Measurements from ENCODE around the gene LPCAT4. TPM values are rescaled to one million over a fixed set of nuclear protein-coding genes. Genes with fewer than 3 reads are reported as not detected.
A peak's percentile ranks its signal among the peaks of the same experiment; 100 is the strongest.

LPCAT4 gene
- total and polyA plus RNA-seq, 9 donors, result 10.8 to 41.4 (median 35.5) TPM

DNA sequence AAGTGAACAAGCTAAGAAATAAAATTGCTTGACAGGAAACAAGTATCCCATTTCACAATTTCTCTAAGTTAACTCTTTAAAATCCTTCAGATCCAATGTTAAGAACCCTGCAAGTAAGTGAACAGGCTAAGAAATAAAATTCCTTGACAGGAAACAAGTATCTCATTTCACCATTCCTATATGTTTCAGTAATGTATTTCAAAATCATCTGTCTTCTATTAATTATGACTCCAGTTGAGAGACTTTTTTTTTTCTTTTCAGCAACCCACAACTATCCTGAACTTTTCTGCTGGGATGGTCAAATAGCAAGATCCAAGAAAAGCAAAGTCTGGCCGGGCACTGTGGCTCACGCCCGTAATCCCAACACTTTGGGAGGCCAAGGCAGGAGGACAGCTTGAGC, 27.1 kb downstream of the LPCAT4 start:
- Histone ChIP-seq H3K4me1 (ENCODE audit: control insufficient read depth, insufficient read depth, low read length) (peaks cover 16% of the 10 kb centered on the region), H3K4me3 (ENCODE audit: low read length) (no peak overlapping the region), H3K36me3 (ENCODE audit: control insufficient read depth, insufficient read depth, low read length) (peaks cover 15% of the 10 kb centered on the region), H3K27me3 (ENCODE audit: control insufficient read depth, insufficient read depth, low read length) (no peaks in the 10 kb centered on the region), H3K9me3 (replicated peaks; ENCODE audit: control insufficient read depth, low read depth, low read length) (no peaks in the 10 kb centered on the region), H3K27ac (ENCODE audit: low read length) (no peak overlapping the region)
- DNase-seq, result no peak
- 87% methylated on average over 3 of the region's 3 CpGs for WGBS (ENCODE audit: insufficient coverage)

DNA sequence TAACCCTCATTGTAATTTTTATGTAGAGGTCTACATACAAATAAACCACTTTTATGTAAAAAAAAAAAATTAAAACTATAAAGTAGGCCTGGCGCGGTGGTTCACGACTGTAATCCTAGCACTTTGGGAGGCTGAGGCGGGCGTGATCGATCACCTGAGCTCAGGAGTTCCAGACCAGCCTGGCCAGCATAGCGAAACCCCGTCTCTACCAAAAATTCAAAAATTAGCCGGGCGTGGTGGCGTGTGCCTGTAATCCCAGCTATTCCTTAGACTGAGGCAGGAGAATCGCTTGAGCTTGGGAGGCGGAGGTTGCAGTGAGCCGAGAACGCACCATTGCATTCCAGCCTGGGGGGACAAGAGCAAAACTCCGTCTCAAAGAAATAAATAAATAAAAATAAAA, 28.6 kb downstream of the LPCAT4 start:
- Histone ChIP-seq H3K27ac (ENCODE audit: low read length) (no peak overlapping the region), H3K36me3 (ENCODE audit: control insufficient read depth, insufficient read depth, low read length) (peaks cover 15% of the 10 kb centered on the region), H3K4me1 (ENCODE audit: control insufficient read depth, insufficient read depth, low read length) (peaks cover 16% of the 10 kb centered on the region)

DNA sequence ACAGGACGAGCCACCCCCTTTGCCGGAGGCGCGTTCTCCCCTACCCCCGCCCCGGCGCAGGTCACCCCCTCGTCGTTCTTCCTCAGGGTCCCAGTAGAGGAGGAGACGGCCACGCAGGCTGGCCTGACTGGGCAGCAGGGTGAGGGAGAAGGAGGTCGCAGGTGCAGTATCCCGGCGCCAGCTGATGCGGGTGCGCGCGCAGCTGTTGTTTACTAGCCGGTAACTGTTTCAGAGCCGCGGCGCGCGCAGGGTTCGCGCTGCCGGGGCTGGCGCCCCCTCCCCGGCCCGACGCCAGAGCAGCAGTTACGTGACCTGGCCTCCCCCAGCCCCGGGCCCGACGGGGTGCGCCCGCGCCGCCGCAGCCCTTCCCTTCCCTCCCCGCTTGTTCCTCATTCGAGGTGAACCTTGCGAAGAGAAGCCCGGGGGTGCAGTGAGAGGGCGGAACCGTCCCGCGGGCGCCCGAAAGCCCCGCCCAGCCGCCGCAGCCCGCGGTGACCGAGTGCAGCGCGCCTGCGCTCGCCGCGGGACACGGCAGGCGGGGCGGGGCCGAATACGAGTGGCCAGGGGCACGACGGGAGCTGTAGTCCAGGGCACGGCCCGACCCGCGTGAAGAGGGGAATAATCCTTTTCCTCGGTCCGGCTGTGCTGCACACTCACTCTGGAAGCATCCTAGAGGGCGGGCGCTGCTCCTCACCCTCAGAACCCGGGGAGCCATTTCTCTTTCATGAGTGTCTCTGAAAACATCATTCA, 29.3 kb downstream of the LPCAT4 start, which contains the start of gene SLC12A6:
SLC12A6 (minus strand) TSS at position 225 of the 750 bp plus-strand sequence. CDS start 1,101 bp downstream, outside the sequence.
- peaks cover 15% of the 10 kb centered on the region for H3K36me3 ChIP-seq (ENCODE audit: control insufficient read depth, insufficient read depth, low read length)
- DNase-seq, result peak; percentile 95
- under 1% methylated on average over 64 of the region's 78 CpGs for WGBS (ENCODE audit: insufficient coverage)
- H3K27ac ChIP-seq (ENCODE audit: low read length), result peak within 1 kb of the TSS; percentile 87
- H3K4me3 ChIP-seq (ENCODE audit: low read length), result peak within 1 kb of the TSS; percentile 91
- peaks cover 14% of the 10 kb centered on the region for H3K4me1 ChIP-seq (ENCODE audit: control insufficient read depth, insufficient read depth, low read length)
- H3K27me3 ChIP-seq (ENCODE audit: control insufficient read depth, insufficient read depth, low read length), result no peaks in the 10 kb centered on the region
- no peaks in the 10 kb centered on the region for H3K9me3 ChIP-seq (replicated peaks; ENCODE audit: control insufficient read depth, low read depth, low read length)

More for the DNA sequence above, 28.6 kb downstream of the LPCAT4 start:
- peak overlapping the region; percentile 91 for H3K4me3 ChIP-seq (ENCODE audit: low read length)
- no peaks in the 10 kb centered on the region for H3K9me3 ChIP-seq (replicated peaks; ENCODE audit: control insufficient read depth, low read depth, low read length)
- DNase-seq, result no peak
- 69% methylated on average over 11 of the region's 16 CpGs for WGBS (ENCODE audit: insufficient coverage)
- no peaks in the 10 kb centered on the region for H3K27me3 ChIP-seq (ENCODE audit: control insufficient read depth, insufficient read depth, low read length)

DNA sequence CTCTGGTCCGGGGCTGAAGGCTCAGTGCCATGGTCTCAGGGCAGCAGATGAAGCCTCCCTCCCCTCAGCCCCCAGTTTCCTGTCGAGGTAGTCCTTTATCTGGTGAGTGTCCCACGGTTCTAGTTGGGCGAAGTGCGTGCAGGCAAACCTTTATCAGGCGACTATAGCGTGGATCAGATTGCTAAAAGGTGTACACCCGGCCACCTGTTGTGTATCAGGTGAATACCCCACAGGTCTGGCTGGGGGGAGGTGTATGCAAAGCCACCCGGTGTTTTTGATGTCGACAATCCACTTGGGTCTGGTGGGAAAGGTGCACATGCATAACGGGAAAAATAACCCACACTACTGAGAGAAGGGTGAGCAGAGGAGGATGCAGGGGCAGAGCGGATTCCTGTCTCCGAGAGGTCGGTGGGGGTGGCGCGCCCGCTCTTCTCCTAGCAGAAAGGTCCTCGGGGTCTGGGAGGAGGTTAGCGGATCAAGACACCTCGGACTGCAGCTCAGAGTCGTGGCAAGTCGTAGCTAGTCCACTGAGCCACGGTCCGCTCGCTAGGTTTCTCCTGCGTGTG, 29.9 kb downstream of the LPCAT4 start:
- no peaks in the 10 kb centered on the region for H3K9me3 ChIP-seq (replicated peaks; ENCODE audit: control insufficient read depth, low read depth, low read length)
- H3K27ac ChIP-seq (ENCODE audit: low read length), result peak overlapping the region; percentile 87
- peaks cover 15% of the 10 kb centered on the region for H3K36me3 ChIP-seq (ENCODE audit: control insufficient read depth, insufficient read depth, low read length)
- 3% methylated on average over 20 of the region's 26 CpGs for WGBS (ENCODE audit: insufficient coverage)
- peaks cover 11% of the 10 kb centered on the region for H3K4me1 ChIP-seq (ENCODE audit: control insufficient read depth, insufficient read depth, low read length)
- H3K27me3 ChIP-seq (ENCODE audit: control insufficient read depth, insufficient read depth, low read length), result no peaks in the 10 kb centered on the region
- H3K4me3 ChIP-seq (ENCODE audit: low read length), result peak overlapping the region; percentile 91
- peak; percentile 14 for DNase-seq

DNA sequence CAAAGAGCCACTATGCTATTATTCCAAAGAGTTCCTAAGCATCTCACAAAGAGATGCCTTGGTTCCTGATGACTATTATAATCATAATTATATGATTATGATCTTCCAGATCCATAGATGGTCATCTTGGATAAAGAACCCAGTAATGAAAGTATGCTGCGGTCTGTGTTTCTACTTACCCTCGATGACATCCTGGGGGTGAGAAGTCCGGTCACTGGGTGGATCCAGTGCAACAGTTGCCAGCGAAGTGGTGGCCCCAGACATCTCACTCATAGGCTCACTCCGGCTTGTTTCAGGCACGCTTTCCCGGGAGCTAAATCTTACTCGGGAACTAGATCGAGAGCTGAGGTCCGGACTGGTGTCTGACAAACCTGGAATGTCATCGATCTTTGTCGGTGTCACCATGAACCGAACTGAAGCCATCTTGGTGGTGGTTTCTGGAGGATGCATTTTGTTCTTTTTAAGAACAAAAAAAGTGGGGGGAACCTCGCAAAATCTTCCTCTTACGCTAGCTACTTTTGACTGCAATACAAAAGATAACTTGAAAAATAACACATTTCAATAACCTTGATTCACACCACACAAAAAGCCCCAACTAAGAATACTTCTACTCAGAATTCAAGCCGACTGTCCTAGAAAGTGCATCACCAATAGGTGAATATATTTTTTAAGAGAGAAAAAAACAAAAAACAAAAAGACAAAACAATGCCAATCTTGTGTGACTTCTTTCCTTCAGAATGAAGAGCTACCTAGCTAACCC, 30.6 kb downstream of the LPCAT4 start:
- H3K36me3 ChIP-seq (ENCODE audit: control insufficient read depth, insufficient read depth, low read length), result peaks cover 10% of the 10 kb centered on the region
- no peaks in the 10 kb centered on the region for H3K9me3 ChIP-seq (replicated peaks; ENCODE audit: control insufficient read depth, low read depth, low read length)
- no peaks in the 10 kb centered on the region for H3K27me3 ChIP-seq (ENCODE audit: control insufficient read depth, insufficient read depth, low read length)
- DNase-seq, result no peak
- no peak overlapping the region for H3K27ac ChIP-seq (ENCODE audit: low read length)
- peak overlapping the region; percentile 91 for H3K4me3 ChIP-seq (ENCODE audit: low read length)
- 84% methylated on average over 9 of the region's 16 CpGs for WGBS (ENCODE audit: insufficient coverage)
- H3K4me1 ChIP-seq (ENCODE audit: control insufficient read depth, insufficient read depth, low read length), result peaks cover 6% of the 10 kb centered on the region

DNA sequence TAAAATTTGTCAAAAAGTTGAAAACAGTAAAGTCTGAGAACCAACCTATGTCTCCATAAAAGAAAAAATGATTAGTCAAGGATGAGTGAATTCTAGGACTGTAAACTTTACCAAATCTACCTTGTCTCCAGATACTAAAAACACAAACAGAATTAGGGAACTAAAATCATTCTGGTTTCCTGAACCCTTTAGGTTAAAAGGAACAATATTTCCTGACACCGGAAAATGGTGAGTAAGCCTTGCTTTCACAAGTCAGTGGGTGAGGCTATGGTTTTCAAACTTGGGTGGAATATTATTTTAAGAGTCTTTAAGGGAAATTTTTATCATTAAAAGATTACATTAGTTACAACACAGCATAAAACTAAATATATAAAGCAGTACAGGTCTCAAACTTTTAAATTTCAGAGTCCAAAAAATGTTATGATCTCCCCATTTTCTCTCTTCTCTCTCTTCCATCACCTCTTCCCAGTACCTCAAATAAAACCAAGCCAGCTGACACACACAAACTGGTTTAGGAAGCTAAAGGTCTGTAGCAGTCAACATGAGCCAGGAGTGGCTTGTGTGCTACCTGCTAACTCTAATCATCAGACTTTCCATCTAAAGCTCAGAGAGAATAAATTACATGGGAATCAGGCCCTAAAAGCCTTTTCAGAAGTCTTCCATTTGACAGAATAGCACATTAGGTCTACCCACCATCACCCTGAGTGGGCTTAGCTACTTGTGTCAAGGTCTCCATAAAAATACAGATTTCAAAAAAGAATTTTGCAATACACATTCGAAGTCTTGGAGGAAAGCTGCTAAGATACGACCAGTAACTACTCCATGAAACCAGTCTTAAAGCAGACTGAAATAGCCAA, 31.6 kb downstream of the LPCAT4 start:
- H3K27ac ChIP-seq (ENCODE audit: low read length), result peak overlapping the region; percentile 20
- H3K36me3 ChIP-seq (ENCODE audit: control insufficient read depth, insufficient read depth, low read length), result peaks cover 6% of the 10 kb centered on the region
- DNase-seq, result peak; percentile 30
- H3K4me3 ChIP-seq (ENCODE audit: low read length), result no peak overlapping the region
- H3K27me3 ChIP-seq (ENCODE audit: control insufficient read depth, insufficient read depth, low read length), result no peaks in the 10 kb centered on the region
- H3K9me3 ChIP-seq (replicated peaks; ENCODE audit: control insufficient read depth, low read depth, low read length), result no peaks in the 10 kb centered on the region
- peaks cover 6% of the 10 kb centered on the region for H3K4me1 ChIP-seq (ENCODE audit: control insufficient read depth, insufficient read depth, low read length)
- no CpG with 5 or more reads among the region's 3 CpGs for WGBS (ENCODE audit: insufficient coverage)

DNA sequence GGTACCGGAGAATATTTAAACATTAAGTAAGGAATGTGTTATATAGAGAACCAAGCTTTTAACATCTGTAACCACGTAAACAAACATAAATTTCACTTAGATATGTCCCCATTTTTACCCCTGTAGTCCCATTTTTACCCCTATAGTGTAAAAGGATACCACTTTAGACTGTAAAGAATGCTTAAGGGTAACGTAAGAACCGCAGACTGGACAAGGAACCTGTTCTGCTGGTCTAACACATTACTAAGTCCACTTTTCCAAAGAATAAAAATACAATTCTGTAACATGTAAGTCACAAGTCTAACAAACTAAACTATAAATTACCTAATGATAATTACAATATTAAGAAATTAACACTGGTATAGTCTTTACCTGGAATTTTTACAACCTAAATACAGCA, 32.3 kb downstream of the LPCAT4 start:
- Histone ChIP-seq H3K27ac (ENCODE audit: low read length) (no peak overlapping the region), H3K4me1 (ENCODE audit: control insufficient read depth, insufficient read depth, low read length) (peaks cover 6% of the 10 kb centered on the region)
- no CpG with 5 or more reads among the region's 4 CpGs for WGBS (ENCODE audit: insufficient coverage)

DNA sequence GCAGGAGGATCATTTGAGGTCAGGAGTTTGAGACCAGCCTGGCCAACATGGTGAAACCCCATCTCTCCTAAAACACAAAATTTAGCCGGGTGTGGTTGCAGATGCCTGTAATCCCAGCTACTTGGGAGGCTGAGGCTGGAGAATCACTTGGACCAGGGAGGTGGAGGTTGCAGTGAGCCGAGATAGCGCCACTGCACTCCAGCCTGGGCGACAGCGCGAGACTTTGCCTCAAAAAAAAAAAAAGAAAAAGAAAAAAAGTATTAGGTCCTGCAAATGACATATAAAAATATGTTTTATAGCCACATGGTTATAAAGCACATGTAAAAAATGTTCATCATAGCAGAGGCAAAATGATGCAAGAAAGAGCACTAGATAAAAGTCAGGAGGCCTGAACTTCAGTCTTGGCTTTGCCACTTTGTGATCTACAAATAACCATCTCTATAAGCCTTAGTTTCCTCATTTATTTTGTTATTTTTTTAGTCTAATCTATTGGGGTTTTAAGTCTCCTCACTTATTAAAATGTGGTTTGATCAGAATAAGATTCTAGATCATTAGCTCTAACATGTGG, 34.4 kb downstream of the LPCAT4 start:
- Histone ChIP-seq H3K27ac (ENCODE audit: low read length) (no peak overlapping the region), H3K9me3 (replicated peaks; ENCODE audit: control insufficient read depth, low read depth, low read length) (no peaks in the 10 kb centered on the region), H3K36me3 (ENCODE audit: control insufficient read depth, insufficient read depth, low read length) (no peaks in the 10 kb centered on the region), H3K4me3 (ENCODE audit: low read length) (no peak overlapping the region), H3K27me3 (ENCODE audit: control insufficient read depth, insufficient read depth, low read length) (no peaks in the 10 kb centered on the region), H3K4me1 (ENCODE audit: control insufficient read depth, insufficient read depth, low read length) (peaks cover 6% of the 10 kb centered on the region)
- DNase-seq, result no peak
- 100% methylated on average over 1 of the region's 6 CpGs for WGBS (ENCODE audit: insufficient coverage)

More for the DNA sequence above, 32.3 kb downstream of the LPCAT4 start:
- H3K27me3 ChIP-seq (ENCODE audit: control insufficient read depth, insufficient read depth, low read length), result no peaks in the 10 kb centered on the region
- H3K9me3 ChIP-seq (replicated peaks; ENCODE audit: control insufficient read depth, low read depth, low read length), result no peaks in the 10 kb centered on the region
- peaks cover 3% of the 10 kb centered on the region for H3K36me3 ChIP-seq (ENCODE audit: control insufficient read depth, insufficient read depth, low read length)
- H3K4me3 ChIP-seq (ENCODE audit: low read length), result no peak overlapping the region
- DNase-seq, result no peak

DNA sequence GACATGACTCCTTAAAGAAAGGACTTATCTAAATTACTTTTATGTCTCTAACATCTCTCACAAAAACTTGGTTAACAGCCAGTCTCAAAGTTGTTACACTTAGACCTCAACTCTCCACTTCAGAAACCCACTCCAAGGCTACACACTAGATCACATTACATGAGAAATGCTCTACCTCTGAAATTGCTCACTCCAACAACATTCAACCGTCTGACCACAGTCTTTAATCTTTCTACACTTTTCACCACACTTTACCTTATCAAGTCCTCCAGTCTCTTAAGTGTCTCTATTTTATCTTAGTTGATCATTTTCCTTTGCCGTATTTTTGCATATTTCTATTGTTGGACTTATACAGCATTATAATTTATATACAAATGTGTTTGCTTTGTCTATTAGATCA, 35.2 kb downstream of the LPCAT4 start:
- Histone ChIP-seq H3K4me1 (ENCODE audit: control insufficient read depth, insufficient read depth, low read length) (peaks cover 2% of the 10 kb centered on the region), H3K27ac (ENCODE audit: low read length) (no peak overlapping the region), H3K36me3 (ENCODE audit: control insufficient read depth, insufficient read depth, low read length) (no peaks in the 10 kb centered on the region), H3K9me3 (replicated peaks; ENCODE audit: control insufficient read depth, low read depth, low read length) (no peaks in the 10 kb centered on the region), H3K4me3 (ENCODE audit: low read length) (no peak overlapping the region), H3K27me3 (ENCODE audit: control insufficient read depth, insufficient read depth, low read length) (no peaks in the 10 kb centered on the region)
- DNase-seq, result no peak
- no CpG with 5 or more reads among the region's 2 CpGs for WGBS (ENCODE audit: insufficient coverage)

Measured in muscle of leg (tissue), 11 donors.